Measurements from ENCODE around the gene CHST9. TPM values are rescaled to one million over a fixed set of nuclear protein-coding genes. Genes with fewer than 3 reads are reported as not detected.

Gene CHST9
- total and polyA plus RNA-seq, 2 of the 4 experiments (the other 2 are of a cell fraction) = not detected

DNA sequence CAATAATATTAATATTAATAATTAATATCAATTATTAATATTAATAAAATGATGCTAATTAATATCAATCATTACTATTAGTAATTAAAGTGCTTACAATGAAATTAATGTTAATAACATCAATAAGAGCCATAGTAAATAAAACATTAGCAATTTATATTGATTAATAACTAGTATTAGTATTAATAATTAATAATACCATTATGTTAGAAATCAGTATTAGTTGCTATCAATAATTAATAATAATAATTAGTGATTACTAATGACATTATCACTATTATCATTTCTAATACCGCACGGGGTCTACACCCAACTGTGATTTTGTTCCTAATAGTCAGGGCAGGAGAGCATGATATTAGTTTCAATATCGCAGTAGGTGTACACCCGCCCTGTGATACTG lies 296.8 kb downstream of the CHST9 start:
- Histone ChIP-seq H2BK5ac (ENCODE audit: low read depth, low read length, poor library complexity, severe bottlenecking) (no peak overlapping the region), H4K20me1 (ENCODE audit: insufficient read depth, low read length) (no peaks in the 10 kb centered on the region), H3K79me1 (ENCODE audit: low read depth in 1 of 2, low read length in 2 of 2) (no peaks in the 10 kb centered on the region), H3K27me3 (ENCODE audit: control insufficient read depth, insufficient read depth, low read length) (no peaks in the 10 kb centered on the region), H3K9me3 (ENCODE audit: control insufficient read depth, insufficient read depth, low read length) (no peaks in the 10 kb centered on the region), H2BK20ac (ENCODE audit: low read depth, low read length) (no peak overlapping the region), H2BK120ac (ENCODE audit: low read depth, low read length) (no peak overlapping the region), H4K5ac (ENCODE audit: low read depth, low read length) (no peak overlapping the region), H3K23ac (ENCODE audit: low read depth, low read length) (no peak overlapping the region), H3K14ac (replicated peaks; ENCODE audit: low read depth, low read length) (no peak overlapping the region), H3K9ac (ENCODE audit: low read depth, low read length) (no peak overlapping the region), H3K36me3 (ENCODE audit: control insufficient read depth, insufficient read depth, low read length) (no peaks in the 10 kb centered on the region), H3K4ac (ENCODE audit: low read depth, low read length) (no peak overlapping the region), H2AK9ac (replicated peaks; ENCODE audit: low read depth, low read length, poor library complexity) (no peak overlapping the region), H3K27ac (ENCODE audit: insufficient read depth, low read length) (no peak overlapping the region), H4K91ac (ENCODE audit: insufficient read depth, low read depth, low read length) (no peak overlapping the region), H4K8ac (ENCODE audit: low read depth in 2 of 2, low read length in 2 of 2) (no peak overlapping the region), H2BK15ac (ENCODE audit: low read depth, low read length) (no peak overlapping the region), H3K56ac (ENCODE audit: extremely low read depth, insufficient read depth, low read length) (no peak overlapping the region), H3K4me1 (ENCODE audit: control insufficient read depth, insufficient read depth, low read length) (no peaks in the 10 kb centered on the region), H3K4me2 (ENCODE audit: low read depth, low read length) (no peak overlapping the region), H3K4me3 (ENCODE audit: insufficient read depth, low read depth, low read length) (no peak overlapping the region), H3K18ac (ENCODE audit: low read depth, low read length) (no peak overlapping the region), H2AK5ac (ENCODE audit: low read depth, low read length) (no peak overlapping the region), H3K9me1 (ENCODE audit: insufficient read depth, low read length) (no peaks in the 10 kb centered on the region), H2AFZ (replicated peaks; ENCODE audit: low read length, poor library complexity) (no peak overlapping the region)
- no TSS peak for BruUV-seq (replicated peaks)
- ChIA-PET POLR2A (ENCODE audit: unreplicated experiment) (no interaction called here), CTCF (no interaction called here)
- TF ChIP-seq RAD21 (IDR thresholded peaks at IDR 0.05; ENCODE audit: low read length) (no peak), MAFK (IDR thresholded peaks at IDR 0.05; ENCODE audit: low read depth, low read length) (no peak), NFE2L2 (IDR thresholded peaks at IDR 0.05; ENCODE audit: low read depth, low read length) (no peak), SMC3 (IDR thresholded peaks at IDR 0.05; ENCODE audit: low read depth, low read length) (no peak), MAZ (IDR thresholded peaks at IDR 0.05; ENCODE audit: borderline replicate concordance, low read depth, low read length) (no peak), RFX5 (IDR thresholded peaks at IDR 0.05; ENCODE audit: low read depth, low read length) (no peak)
- TF ChIP-seq, protein P1, sequence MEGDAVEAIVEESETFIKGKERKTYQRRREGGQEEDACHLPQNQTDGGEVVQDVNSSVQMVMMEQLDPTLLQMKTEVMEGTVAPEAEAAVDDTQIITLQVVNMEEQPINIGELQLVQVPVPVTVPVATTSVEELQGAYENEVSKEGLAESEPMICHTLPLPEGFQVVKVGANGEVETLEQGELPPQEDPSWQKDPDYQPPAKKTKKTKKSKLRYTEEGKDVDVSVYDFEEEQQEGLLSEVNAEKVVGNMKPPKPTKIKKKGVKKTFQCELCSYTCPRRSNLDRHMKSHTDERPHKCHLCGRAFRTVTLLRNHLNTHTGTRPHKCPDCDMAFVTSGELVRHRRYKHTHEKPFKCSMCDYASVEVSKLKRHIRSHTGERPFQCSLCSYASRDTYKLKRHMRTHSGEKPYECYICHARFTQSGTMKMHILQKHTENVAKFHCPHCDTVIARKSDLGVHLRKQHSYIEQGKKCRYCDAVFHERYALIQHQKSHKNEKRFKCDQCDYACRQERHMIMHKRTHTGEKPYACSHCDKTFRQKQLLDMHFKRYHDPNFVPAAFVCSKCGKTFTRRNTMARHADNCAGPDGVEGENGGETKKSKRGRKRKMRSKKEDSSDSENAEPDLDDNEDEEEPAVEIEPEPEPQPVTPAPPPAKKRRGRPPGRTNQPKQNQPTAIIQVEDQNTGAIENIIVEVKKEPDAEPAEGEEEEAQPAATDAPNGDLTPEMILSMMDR (conservative IDR thresholded peaks at IDR 0.05; ENCODE audit: low read depth, low read length) = no peak
- intact Hi-C loops (cut with micrococcal nuclease) = no loop called here
- WGBS, 2 experiments (ENCODE audit: extremely low coverage in 2 of 2, insufficient read length in 1 of 2) = no CpG with 5 or more reads among the region's 4 CpGs
- ATAC-seq (ENCODE audit: low read depth) (no peak), DNase-seq (no peak)
- dilution Hi-C loops (cut with HindIII; ENCODE audit: low sequenced_read_pairs, unreplicated experiment) = no loop called here
- in situ Hi-C loops (cut with MboI; ENCODE audit: low sequenced_read_pairs) = no loop called here

All from IMR-90 (cell line).